GM21528 (cell line): Measurements from ENCODE around the gene POU3F1.

Experiments
- ATAC-seq: cut with Tn5 transposase; IDR thresholded peaks from one replicate; pipeline ENCODE4 v1.9.1; 2021; ENCODE audit warnings: mild to moderate bottlenecking, moderate library complexity; ENCODE audit not compliant: unreplicated experiment, low FRiP score

The POU3F1 gene

GRCh38 chr1:38074302-38074677 lies 27.7 kb upstream of the POU3F1 start:
- ATAC-seq: no peak

DNA sequence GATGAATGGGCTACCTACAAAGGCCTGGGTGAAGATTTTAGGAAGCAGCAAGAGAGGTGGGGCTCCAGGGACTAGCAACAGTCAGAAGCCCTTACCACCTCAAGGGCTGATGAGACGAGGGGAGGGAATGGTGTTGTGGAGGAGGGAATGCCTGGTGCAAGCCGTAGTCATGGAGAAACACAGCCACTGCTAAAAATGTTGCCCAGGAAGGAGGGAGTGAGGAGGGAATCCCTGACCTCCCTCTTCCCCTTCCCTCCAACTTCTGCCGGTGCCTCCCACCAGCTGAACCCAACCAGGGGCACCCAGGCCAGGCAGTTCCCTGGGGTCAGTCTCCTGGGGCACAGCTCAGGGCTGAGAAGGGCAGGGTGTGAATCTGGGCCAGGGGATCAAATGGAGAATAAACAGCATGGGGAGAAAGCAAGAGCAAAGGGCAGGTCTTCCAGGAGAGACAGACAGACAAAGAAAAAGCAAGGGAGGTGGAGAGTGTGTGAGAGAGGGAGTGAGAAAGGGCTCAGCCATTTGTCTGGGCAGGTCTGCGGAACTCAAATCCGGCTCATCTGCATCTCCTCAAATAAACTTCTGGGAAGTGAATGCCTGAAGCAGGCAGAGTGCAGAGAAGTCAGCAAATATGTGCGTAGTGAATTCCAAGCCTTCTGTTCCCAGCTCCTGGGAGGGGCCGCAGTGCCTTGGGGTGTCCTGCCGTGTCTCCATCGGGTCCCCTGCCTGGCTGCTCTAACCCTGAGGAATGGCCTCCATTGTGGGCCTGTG lies 27.1 kb upstream of the POU3F1 start:
- no peak for ATAC-seq

- no peak for ATAC-seq
These were observed 26.3 kb upstream of the POU3F1 start for GRCh38 chr1:38072858-38073257.

DNA sequence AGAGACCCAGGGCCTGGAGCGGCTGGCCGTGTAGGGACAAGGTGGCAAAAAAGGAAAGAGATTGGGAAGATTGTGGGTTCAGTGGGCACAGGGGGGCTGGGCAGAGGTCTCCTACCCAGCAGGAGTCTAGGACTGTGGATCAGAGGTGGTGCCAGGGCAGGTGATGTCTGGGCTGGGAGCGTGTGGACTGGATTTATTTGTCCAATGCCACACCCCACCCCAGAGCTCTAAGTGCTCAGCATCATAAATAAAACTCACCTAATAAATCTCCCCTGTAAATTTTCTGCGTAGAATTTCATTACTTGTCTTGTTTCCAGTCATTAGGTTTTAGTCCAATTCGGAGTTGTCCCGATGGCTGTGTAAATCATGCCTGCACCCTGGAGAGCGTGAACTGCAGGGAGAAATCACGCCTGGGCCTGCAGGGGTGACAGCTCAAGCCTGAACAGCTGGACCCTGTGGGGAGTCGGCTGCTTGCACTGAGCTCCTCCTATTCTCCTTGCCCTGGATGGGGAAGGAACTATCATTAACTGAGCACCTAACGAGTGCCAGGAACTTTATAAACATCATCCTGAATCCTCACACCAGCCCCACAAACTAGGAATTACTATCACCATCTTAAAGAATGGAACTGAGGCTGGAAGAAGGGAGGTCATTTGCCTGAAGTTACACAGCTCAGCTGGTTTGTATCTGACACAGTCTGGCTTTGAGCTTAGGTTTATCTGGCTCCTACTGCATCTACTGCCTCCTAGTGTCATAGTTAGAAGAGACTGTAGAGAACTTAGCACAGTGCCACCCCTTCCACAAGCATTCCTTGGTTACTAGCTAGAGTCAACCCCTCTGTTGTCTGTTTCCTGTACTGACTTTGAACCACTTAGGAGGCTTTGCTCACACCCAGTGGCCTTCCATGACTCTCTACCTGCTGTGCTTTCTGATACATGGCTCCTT lies 25.0 kb upstream of the POU3F1 start:
- no peak for ATAC-seq

- ATAC-seq: no peak
These were observed 22.4 kb upstream of the POU3F1 start for GRCh38 chr1:38068980-38069340.

- ATAC-seq: no peak
These were observed 21.8 kb upstream of the POU3F1 start for GRCh38 chr1:38068220-38068979.

GRCh38 chr1:38064197-38064903 lies 17.8 kb upstream of the POU3F1 start:
- ATAC-seq: no peak

DNA sequence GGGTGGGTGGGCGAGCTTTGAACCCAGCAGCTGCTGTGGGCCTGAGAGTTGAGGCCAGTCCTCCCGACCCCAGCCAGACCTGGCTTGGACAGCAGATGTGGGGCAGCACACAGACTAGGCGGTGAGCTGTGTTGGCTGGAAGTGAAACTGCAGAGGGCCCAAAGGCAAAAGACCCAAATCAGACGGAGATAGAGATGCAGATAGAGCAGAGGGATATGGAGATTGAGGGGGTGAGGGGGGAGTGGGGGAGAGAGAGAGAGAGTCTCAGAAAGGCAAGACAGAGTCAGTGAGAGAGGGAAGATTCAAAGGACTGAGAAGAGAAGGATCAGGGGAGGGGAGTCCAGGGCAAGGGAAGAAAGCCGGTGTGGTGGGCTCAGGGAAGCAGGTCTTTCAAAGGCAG lies 17.0 kb upstream of the POU3F1 start:
- ATAC-seq: no peak

- ATAC-seq: no peak
These were observed 16.0 kb upstream of the POU3F1 start for GRCh38 chr1:38062361-38063288.

DNA sequence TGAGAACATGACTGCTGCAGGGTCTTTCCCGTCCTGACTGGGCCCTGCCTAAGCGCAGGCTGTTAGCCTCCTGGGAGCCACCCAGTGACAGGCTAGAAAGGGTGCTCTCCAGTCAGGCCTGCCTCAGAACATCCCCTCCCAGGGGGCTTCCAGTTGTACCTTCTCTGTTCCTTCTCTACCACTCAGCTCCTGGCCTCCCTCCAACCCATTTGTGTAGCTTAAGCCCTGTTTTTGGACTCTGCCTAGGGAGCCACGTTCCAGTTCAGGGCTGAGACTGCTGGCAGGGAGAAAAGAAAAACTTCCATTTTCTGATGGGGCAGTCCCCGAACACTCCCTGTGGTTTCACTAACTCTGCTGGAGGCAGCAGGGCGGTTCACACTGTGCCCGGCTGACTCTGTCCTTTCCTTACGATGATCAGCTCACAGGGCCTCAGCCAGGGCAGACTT lies 15.3 kb upstream of the POU3F1 start:
- no peak for ATAC-seq

DNA sequence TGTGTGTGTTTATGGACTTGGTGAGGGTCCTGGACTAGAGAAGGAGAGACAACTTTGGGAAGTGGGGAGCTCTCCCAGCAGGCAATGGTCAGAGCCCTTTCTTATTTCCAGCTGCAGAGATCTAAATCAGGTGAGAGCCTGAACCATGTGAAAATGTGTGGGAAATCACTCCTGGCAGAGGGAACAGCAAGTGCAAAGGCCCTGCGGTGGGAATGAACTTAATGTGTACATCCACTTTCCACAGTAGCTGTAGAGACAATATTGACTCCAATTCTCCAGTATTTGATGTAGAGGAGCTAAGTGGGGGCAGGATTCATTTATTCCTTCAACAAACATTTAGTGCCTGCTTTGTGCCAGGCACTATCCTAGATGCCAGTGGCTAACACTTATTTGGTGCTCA lies 14.7 kb upstream of the POU3F1 start:
- no peak for ATAC-seq

GRCh38 chr1:38060498-38060897 lies 13.9 kb upstream of the POU3F1 start:
- no peak for ATAC-seq

- no peak for ATAC-seq
These were observed 13.2 kb upstream of the POU3F1 start for GRCh38 chr1:38059635-38060250.

- ATAC-seq: no peak
These were observed 9.4 kb upstream of the POU3F1 start for GRCh38 chr1:38055965-38056364.

GRCh38 chr1:38055398-38055797 lies 8.8 kb upstream of the POU3F1 start:
- ATAC-seq: no peak

GRCh38 chr1:38053416-38054091 lies 7.0 kb upstream of the POU3F1 start:
- ATAC-seq: no peak

DNA sequence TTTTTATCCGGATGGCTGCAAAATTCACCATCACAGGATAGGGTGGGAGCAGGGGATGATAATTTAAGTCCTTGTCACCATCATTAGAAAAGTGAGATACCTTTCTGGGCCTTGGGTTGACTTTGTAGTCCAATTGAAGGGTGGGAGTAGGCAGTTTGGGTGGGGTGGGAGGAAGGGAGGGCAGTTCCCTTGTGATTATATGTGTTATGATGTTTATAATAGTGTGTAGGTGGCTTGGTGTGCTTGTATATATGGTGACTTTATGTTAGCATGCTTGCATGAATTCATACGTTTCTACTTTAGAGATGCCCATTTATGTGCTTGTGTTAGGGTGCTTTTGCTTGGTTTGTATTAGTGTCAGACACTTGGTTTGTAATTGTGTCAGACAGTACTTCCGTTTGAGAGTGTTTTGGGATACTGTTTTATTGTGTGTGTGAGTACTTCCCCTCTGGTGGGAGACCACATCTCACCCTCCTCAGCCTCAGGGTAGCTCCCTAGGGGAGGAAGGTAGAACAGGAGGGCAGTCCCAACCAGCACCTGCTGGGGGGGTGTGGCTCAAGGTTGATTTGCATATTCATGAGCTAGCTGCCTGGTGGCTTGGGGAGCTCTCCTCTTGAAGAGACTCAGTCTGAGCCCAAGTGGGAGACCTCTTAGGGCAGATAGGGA lies 6.3 kb upstream of the POU3F1 start:
- ATAC-seq: peak; percentile 51

DNA sequence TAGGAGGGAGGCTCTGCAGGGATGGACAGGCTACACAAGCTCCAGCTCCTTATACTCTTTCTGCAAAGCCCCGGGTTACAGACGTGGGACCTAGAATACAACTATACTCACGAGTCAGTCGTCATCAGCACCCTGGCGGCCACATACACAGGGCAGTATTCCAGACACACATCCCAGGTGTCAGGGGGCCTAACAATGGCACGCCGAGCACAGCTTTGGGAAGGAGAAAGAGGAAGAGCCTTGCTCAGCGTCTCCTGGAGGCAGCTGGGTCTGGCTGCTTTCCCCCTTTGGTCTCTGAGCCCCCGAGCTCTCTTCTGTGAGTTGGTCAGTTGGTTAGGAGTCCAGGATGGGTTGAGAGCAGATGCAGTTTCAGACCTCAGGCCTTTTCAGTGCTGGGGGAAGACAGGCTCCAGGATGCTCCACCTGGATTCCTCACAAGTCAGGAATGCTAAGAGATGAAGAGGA lies 4.5 kb upstream of the POU3F1 start:
- no peak for ATAC-seq
